ENCODE data around the gene EXD2.
"Not testable (repeated sequence)": the region's sequence is repeated elsewhere in the genome, so short reads cannot be mapped to it uniquely, and the experiment has no call there.

Gene EXD2

GRCh38 chr14:69252851-69253250, 61.6 kb downstream of the EXD2 start:
- DNase-seq = no peak

- no peak for DNase-seq
These were observed 67.8 kb downstream of the EXD2 start for GRCh38 chr14:69259168-69259526.

GRCh38 chr14:69259527-69260189, 68.4 kb downstream of the EXD2 start, which contains the start of gene GALNT16:
GALNT16 (plus strand) TSS chr14:69260158; CDS start chr14:69260291, 133 bp downstream.
- DNase-seq = no peak

DNA sequence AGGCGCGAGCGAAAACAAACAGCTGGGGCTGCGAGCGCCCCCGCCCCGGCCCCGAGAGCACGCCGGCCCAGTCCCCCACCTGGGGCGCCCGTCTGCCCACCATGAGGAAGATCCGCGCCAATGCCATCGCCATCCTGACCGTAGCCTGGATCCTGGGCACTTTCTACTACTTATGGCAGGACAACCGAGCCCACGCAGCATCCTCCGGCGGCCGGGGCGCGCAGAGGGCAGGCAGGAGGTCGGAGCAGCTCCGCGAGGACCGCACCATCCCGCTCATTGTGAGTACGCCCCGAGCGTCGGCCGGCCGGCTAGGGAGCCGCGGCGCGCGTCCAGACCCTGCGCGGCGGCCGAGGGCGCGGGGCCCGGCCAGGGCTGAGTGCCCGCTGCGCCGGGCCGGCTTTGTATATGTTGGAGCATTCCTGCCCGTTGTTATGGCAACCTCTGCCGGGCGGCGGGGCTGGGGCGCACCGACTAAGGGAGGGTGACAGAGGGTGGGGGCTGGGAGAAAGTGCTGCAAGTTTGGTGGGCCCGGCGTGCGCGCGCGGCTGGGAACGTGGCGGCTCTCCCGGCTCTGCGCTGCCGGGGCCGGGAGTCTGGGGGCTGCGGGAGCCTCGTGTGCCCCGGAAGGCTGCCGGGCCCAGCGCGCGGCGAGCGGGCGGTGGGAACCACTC, 69.0 kb downstream of the EXD2 start:
- DNase-seq = no peak

DNA sequence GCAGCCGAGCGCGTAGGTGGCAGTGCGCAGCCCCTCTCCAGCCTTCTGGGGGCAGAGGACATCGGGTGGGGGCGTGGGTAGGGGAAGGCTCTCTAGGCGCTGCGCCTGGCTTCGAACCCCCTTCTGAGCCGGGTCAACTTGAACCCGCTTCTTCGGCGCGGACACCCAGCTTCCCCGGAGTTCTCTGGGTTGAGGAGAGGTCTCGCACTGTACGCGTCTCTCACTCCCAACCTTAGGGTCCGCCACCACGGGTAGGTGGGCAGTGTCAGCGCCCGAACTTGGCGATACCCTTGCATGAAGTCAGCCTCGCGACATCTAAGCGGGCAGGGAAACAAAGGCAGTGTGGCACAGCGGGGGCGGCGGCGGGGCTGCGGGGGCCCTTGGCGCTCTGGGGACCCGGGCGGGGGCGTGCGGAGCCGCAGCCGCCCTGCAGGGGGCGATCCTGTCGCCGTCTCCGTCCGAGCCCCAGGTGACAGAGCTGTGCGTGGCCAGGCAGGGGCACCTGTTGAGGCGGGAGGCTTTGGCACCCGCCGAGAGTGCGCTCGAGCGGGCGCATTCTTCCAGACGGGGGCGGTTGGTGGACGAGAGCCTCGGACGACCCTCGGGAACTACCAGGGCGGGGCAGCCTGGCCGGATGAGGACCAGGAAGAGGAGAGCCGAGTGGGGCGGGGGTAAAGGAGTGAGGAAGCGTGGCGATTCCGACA, 69.7 kb downstream of the EXD2 start:
- DNase-seq = peak; percentile 77

DNA sequence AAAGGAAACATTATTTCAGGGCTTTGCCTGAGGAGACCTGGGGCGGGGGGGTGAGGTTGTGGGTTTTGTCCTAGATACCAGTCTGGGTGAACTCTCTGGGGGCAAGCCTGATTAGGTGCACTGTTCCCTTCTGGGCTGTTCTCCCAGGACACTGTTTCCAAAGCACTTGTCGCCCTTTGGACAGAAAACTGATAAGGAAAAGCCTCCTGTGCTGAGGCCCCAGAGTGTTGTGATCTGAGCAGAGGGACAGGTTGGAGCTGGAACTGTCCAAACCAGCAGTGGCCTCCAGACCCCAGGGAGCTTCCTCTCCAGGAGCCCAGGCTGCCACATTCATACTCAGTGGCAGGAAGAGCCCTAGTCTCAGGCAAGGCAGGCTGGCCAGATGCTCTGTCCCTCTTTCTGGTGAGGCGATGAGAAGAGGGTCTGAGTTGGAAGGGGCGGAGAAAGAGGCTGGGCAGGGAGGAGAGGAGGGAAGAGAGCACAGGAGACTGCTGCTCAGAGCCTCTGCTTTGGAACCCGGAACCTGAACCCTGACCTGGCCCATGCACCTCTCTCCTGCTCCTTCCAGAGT, 70.5 kb downstream of the EXD2 start:
- DNase-seq = no peak

GRCh38 chr14:69262516-69262915, 71.2 kb downstream of the EXD2 start:
- no peak for DNase-seq

- DNase-seq = no peak
These were observed 72.1 kb downstream of the EXD2 start for GRCh38 chr14:69263364-69263763.

- no peak for DNase-seq
These were observed 72.5 kb downstream of the EXD2 start for GRCh38 chr14:69263771-69264170.

GRCh38 chr14:69266572-69267345, 75.5 kb downstream of the EXD2 start:
- DNase-seq = no peak

- no peak for DNase-seq
These were observed 76.2 kb downstream of the EXD2 start for GRCh38 chr14:69267492-69267891.

DNA sequence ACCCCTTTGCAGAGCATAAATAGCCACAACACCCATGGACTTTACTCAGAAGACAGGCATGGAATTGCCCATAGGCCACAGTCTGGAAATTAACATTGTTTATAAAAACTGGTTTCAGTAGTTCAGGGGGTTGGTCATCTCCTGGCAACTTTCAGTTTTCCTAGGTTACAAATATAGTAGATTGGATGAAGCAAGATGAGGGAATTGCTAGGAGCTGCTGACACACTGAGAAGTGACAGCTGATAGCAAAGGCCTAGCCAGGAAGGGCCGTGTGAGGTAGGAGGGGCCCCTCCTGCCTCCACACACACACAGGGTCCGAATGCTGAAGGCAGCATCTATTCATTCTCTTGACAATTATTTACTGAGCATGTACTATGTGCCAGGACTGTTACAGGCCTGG, 76.9 kb downstream of the EXD2 start:
- DNase-seq = no peak

GRCh38 chr14:69268763-69269162, 77.5 kb downstream of the EXD2 start:
- DNase-seq = no peak

GRCh38 chr14:69269381-69269780, 78.1 kb downstream of the EXD2 start:
- DNase-seq = no peak

GRCh38 chr14:69270097-69270496, 78.8 kb downstream of the EXD2 start:
- DNase-seq = no peak

GRCh38 chr14:69270795-69271708, 79.8 kb downstream of the EXD2 start:
- DNase-seq = no peak

DNA sequence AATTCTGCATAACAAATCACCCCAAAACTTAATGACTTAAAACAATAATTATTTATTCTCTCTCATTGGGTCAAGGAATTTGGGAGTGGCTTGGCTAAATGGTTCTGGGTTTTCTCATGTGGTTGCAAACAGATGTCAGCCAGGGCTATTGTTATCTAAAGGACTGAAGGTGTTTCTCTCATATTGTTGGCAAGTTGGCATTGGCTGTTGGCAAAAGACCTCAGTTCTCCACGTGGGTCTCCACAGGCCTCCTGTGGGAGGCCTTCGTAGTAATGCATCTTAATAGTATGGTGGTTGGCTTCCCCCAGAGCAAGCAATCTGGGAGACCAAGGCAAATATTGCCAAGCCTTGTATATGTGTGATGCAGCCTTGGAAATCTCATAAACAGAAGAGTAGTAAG, 83.0 kb downstream of the EXD2 start:
- no peak for DNase-seq

DNA sequence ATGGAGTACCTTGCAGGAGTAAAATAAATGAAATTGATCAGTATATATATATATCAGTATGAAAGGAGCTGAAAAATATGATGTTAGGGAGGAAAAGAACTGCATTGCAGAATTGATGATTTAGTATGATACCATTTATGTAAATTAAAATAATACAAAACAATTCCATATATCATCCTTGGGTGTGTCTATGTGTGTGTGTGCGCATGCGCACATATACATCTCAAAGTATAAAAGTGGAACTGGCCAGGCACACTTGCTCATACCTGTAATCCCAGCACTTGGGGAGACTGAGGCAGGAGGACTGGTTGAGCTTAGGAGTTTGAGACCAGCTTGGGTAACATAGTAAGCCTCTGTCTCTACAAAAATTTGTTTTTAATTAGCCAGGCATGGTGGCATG, 84.0 kb downstream of the EXD2 start:
- DNase-seq = no peak

GRCh38 chr14:69277356-69277755, 86.1 kb downstream of the EXD2 start:
- DNase-seq = not testable (repeated sequence)

GRCh38 chr14:69280746-69281291, 89.5 kb downstream of the EXD2 start:
- no peak for DNase-seq

DNA sequence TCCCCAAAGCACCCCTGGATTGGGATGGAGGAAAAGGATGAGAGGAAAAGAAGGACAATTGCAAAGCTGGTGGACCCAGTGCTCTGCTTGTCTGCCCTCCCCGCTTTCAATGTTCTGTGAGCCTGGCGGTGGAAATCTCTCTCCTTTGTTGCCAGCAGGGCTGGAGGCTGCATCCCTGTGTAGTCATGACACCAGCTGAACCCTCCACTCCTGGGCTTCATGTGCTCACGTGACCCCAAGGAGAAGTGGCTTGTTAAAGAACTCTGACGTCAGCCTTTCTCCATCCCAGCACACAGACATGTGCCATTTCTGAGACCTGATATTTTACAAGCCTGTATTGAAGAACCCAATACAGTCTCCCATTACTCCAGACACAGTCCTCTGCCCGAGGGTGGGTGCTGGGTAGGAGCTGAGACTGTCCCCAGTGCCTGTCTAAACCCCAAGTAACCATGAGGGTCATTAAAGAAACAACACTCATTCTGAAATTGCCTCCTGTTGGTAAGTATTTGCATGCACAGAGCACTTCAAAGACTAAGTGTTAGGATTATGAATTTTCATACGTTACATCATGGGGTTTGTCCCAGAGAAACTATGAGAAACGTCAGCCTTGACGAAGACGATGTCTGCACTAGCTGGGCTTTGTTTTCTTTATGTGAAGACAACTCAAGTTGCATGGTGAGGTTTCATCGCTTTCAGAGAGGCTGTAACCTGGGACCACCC, 90.3 kb downstream of the EXD2 start:
- DNase-seq = no peak

Data from activated CD8-positive, alpha-beta memory T cell treated with anti-CD3 and anti-CD28 coated beads for 24 hours (primary cell).